Measurements from ENCODE around the gene RBFOX2.

RBFOX2 gene

GRCh38 chr22:35896111-35896705 lies 132.4 kb downstream of the RBFOX2 start:
- DNase-seq (ENCODE audit: low spot score), result no peak

- DNase-seq (ENCODE audit: low spot score), result no peak
These were observed 133.5 kb downstream of the RBFOX2 start for GRCh38 chr22:35894937-35895708.

- no peak for DNase-seq (ENCODE audit: low spot score)
These were observed 134.2 kb downstream of the RBFOX2 start for GRCh38 chr22:35894464-35894878.

- no peak for DNase-seq (ENCODE audit: low spot score)
These were observed 134.9 kb downstream of the RBFOX2 start for GRCh38 chr22:35893698-35894097.

- DNase-seq (ENCODE audit: low spot score), result no peak
These were observed 136.4 kb downstream of the RBFOX2 start for GRCh38 chr22:35892192-35892591.

GRCh38 chr22:35891442-35891841 lies 137.2 kb downstream of the RBFOX2 start:
- DNase-seq (ENCODE audit: low spot score), result no peak

- no peak for DNase-seq (ENCODE audit: low spot score)
These were observed 139.6 kb downstream of the RBFOX2 start for GRCh38 chr22:35889071-35889470.

GRCh38 chr22:35888181-35888870 lies 140.3 kb downstream of the RBFOX2 start:
- no peak for DNase-seq (ENCODE audit: low spot score)

GRCh38 chr22:35887296-35887875 lies 141.2 kb downstream of the RBFOX2 start:
- no peak for DNase-seq (ENCODE audit: low spot score)

- no peak for DNase-seq (ENCODE audit: low spot score)
These were observed 142.3 kb downstream of the RBFOX2 start for GRCh38 chr22:35886309-35886708.

GRCh38 chr22:35884529-35884928 lies 144.1 kb downstream of the RBFOX2 start:
- no peak for DNase-seq (ENCODE audit: low spot score)

- DNase-seq (ENCODE audit: low spot score), result no peak
These were observed 145.5 kb downstream of the RBFOX2 start for GRCh38 chr22:35883031-35883620.

GRCh38 chr22:35882211-35883030 lies 146.2 kb downstream of the RBFOX2 start:
- no peak for DNase-seq (ENCODE audit: low spot score)

- DNase-seq (ENCODE audit: low spot score), result no peak
These were observed 149.3 kb downstream of the RBFOX2 start for GRCh38 chr22:35879351-35879750.

- no peak for DNase-seq (ENCODE audit: low spot score)
These were observed 155.2 kb downstream of the RBFOX2 start for GRCh38 chr22:35873426-35873825.

GRCh38 chr22:35872451-35872850 lies 156.2 kb downstream of the RBFOX2 start:
- DNase-seq (ENCODE audit: low spot score), result no peak

GRCh38 chr22:35870517-35871293 lies 157.9 kb downstream of the RBFOX2 start:
- DNase-seq (ENCODE audit: low spot score), result no peak

GRCh38 chr22:35868938-35869337 lies 159.7 kb downstream of the RBFOX2 start:
- no peak for DNase-seq (ENCODE audit: low spot score)

GRCh38 chr22:35866651-35867050 lies 162.0 kb downstream of the RBFOX2 start:
- no peak for DNase-seq (ENCODE audit: low spot score)

- DNase-seq (ENCODE audit: low spot score), result no peak
These were observed 164.0 kb downstream of the RBFOX2 start for GRCh38 chr22:35864545-35865165.

All from CD4-positive, alpha-beta T cell treated with Interleukin-15 for 4 hours (primary cell).